A673 (cell line): ENCODE data around the gene MTRF1. TPM values are rescaled to one million over a fixed set of nuclear protein-coding genes. Genes with fewer than 3 reads are reported as not detected.

ENCODE experiments used
- BruUV-seq: library from RNA; stranded (reverse); fragments of 400-500 nt; replicated peaks from 2 replicates; lab custom pipeline; 2021; lab: Mats Ljungman, UMichigan
- CTCF ChIA-PET: fragments of 300-600 bp; sonication (Branson Sonifier 250); formaldehyde crosslinking; loops from one replicate; lab custom pipeline; 2022; ENCODE audit warnings: antibody characterized with exemption; lab: Charles Lee
- POLR2A ChIA-PET: fragments of 300-600 bp; sonication (Branson Sonifier 250); formaldehyde crosslinking; loops from one replicate; lab custom pipeline; 2022; ENCODE audit warnings: antibody characterized with exemption; ENCODE audit not compliant: low non-redundant PET; lab: Charles Lee
- DNase-seq: peaks from one replicate; pipeline ENCODE4 v3.0.0-alpha.2; 2015; ENCODE audit warnings: low spot score
- H3K27ac ChIP-seq: fragments of 200-600 bp; sonication (generic); 2 replicates; pipeline ENCODE4 v1.5.1; 2016; ENCODE audit warnings: mixed run types, low read depth, mild to moderate bottlenecking, mixed read lengths, antibody characterized with exemption, low read length; ENCODE audit not compliant: poor library complexity, severe bottlenecking
- H3K27me3 ChIP-seq: fragments of 200-600 bp; sonication (generic); replicated peaks from 2 replicates; pipeline ENCODE4 v1.6.1; 2017; ENCODE audit warnings: mixed run types, low read depth, mild to moderate bottlenecking, mixed read lengths, antibody characterized with exemption, low read length; ENCODE audit not compliant: insufficient read depth, poor library complexity
- H3K36me3 ChIP-seq: fragments of 200-600 bp; sonication (generic); 2 replicates; pipeline ENCODE4 v1.6.1; 2016; ENCODE audit warnings: mixed run types, mild to moderate bottlenecking, mixed read lengths, antibody characterized with exemption, low read length; ENCODE audit not compliant: insufficient read depth, poor library complexity, severe bottlenecking
- H3K4me1 ChIP-seq: fragments of 200-600 bp; sonication (generic); 2 replicates; pipeline ENCODE4 v1.6.1; 2017; ENCODE audit warnings: mixed run types, mild to moderate bottlenecking, mixed read lengths, antibody characterized with exemption, low read length; ENCODE audit not compliant: insufficient read depth, poor library complexity, severe bottlenecking
- H3K4me3 ChIP-seq: fragments of 200-600 bp; sonication (generic); 2 replicates; pipeline ENCODE4 v1.5.1; 2016; ENCODE audit warnings: low read depth, mixed run types, mild to moderate bottlenecking, mixed read lengths, low read length; ENCODE audit not compliant: poor library complexity, severe bottlenecking
- H3K9me3 ChIP-seq: fragments of 200-600 bp; sonication (generic); 2 replicates; pipeline ENCODE4 v1.6.1; 2016; ENCODE audit warnings: mixed run types, low read depth, mild to moderate bottlenecking, mixed read lengths, antibody characterized with exemption, low read length; ENCODE audit not compliant: poor library complexity, severe bottlenecking
- EZH2 ChIP-seq: fragments of 200-600 bp; sonication (generic); IDR thresholded peaks from 2 replicates; pipeline ENCODE4 v1.6.1; 2017; ENCODE audit warnings: borderline replicate concordance, low read depth, mild to moderate bottlenecking, mixed read lengths, antibody characterized with exemption, low read length; ENCODE audit not compliant: poor library complexity, severe bottlenecking
- intact Hi-C: fragments of 100-400 bp; cut with micrococcal nuclease; formaldehyde crosslinking; loops from one replicate; pipeline ENCODE4 v1.10.0; 2022; ENCODE audit not compliant: unreplicated experiment
- total RNA-seq: library from RNA; stranded (reverse); gene quantifications from 2 replicates; pipeline ENCODE4 v1.2.3, GENCODE V29; 2021
- TF ChIP-seq, protein P1 (sequence below): fragments of 300-800, 200-600 bp; sonication (generic); conservative IDR thresholded peaks from 2 replicates; pipeline ENCODE4 v1.5.1; 2017; ENCODE audit warnings: low read depth, mild to moderate bottlenecking, antibody characterized with exemption, low read length, moderate library complexity, mixed read lengths

The MTRF1 gene
- total RNA-seq, 1 experiment from 2014 or later = 18.0 TPM

DNA sequence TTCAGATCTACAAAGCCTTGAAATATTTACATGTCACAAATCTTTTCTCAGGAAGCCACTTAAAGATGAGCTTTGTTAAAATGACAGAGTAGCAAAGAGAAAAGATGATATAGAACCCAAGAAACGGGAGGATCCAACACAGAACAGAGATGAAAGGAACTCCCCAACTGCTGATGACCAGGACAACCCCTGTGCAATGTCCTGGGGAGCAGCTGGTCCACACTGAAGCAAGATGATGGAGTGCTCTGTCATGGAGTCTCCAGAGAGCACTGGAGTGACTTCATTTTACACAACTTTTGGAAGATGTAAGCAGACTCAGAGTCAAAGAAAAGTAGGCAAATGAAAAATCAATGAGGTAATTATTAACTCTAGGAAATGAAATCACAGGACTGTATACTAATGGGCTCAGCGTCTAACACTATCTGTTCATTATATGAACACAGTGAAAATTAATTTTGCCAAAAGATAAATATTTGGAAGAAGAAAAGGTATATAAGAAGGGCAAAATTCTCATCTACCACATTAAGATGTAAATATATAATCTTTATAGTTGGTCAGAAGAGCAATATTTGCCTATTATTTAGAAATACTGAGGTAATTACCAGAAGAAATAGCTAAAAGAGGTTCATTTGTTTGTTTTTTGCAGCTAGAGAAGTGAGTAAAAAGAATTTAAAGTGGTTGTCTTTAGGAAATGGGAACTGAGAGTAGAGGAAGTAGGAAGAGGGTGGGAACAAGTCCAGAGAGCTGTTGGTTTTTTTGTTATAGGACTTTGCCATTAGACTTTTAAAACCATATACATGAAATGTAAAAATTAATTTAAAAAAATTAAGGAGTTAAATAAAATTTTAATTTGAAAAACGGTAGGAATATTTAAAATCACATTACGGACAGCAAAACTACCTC is 30.5 kb downstream of the MTRF1 start:
- DNase-seq = no peak
- TF ChIP-seq, protein P1, sequence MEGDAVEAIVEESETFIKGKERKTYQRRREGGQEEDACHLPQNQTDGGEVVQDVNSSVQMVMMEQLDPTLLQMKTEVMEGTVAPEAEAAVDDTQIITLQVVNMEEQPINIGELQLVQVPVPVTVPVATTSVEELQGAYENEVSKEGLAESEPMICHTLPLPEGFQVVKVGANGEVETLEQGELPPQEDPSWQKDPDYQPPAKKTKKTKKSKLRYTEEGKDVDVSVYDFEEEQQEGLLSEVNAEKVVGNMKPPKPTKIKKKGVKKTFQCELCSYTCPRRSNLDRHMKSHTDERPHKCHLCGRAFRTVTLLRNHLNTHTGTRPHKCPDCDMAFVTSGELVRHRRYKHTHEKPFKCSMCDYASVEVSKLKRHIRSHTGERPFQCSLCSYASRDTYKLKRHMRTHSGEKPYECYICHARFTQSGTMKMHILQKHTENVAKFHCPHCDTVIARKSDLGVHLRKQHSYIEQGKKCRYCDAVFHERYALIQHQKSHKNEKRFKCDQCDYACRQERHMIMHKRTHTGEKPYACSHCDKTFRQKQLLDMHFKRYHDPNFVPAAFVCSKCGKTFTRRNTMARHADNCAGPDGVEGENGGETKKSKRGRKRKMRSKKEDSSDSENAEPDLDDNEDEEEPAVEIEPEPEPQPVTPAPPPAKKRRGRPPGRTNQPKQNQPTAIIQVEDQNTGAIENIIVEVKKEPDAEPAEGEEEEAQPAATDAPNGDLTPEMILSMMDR = no peak
- H3K36me3 ChIP-seq = no peaks in the 10 kb centered on the region
- no TSS peak for BruUV-seq
- intact Hi-C loops = no loop called here
- no peaks in the 10 kb centered on the region for H3K4me1 ChIP-seq
- no peak overlapping the region for H3K27ac ChIP-seq
- CTCF ChIA-PET = no interaction called here
- no peaks in the 10 kb centered on the region for H3K9me3 ChIP-seq
- H3K27me3 ChIP-seq = no peaks in the 10 kb centered on the region
- POLR2A ChIA-PET = no interaction called here
- H3K4me3 ChIP-seq = no peak overlapping the region

DNA sequence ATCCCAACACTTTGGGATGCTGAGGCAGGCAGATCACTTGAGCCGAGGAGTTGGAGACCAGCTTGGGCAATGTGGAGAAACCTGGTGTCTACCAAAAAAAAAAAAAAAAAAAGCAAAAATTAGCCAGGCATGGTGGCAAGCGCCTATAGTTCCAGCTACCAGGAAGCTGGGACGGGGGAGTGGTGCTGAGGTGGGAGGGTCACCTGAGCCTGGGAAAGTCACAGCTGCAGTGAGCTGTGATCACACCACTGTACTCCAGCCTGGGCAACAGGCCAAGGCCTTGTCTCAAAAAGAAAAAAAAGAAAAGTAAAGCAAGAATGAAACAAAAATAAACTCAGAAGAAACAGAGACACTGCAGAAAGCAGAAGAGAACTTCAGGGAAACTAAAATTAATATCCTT is 31.6 kb downstream of the MTRF1 start:
- intact Hi-C loops = no loop called here
- ChIA-PET CTCF (no interaction called here), POLR2A (no interaction called here)
- DNase-seq = no peak
- Histone ChIP-seq H3K27ac (no peak overlapping the region), H3K4me3 (no peak overlapping the region), H3K4me1 (no peaks in the 10 kb centered on the region), H3K36me3 (no peaks in the 10 kb centered on the region), H3K9me3 (no peaks in the 10 kb centered on the region), H3K27me3 (no peaks in the 10 kb centered on the region)
- no TSS peak for BruUV-seq
- no peak for TF ChIP-seq EZH2
- TF ChIP-seq, protein P1 = no peak

DNA sequence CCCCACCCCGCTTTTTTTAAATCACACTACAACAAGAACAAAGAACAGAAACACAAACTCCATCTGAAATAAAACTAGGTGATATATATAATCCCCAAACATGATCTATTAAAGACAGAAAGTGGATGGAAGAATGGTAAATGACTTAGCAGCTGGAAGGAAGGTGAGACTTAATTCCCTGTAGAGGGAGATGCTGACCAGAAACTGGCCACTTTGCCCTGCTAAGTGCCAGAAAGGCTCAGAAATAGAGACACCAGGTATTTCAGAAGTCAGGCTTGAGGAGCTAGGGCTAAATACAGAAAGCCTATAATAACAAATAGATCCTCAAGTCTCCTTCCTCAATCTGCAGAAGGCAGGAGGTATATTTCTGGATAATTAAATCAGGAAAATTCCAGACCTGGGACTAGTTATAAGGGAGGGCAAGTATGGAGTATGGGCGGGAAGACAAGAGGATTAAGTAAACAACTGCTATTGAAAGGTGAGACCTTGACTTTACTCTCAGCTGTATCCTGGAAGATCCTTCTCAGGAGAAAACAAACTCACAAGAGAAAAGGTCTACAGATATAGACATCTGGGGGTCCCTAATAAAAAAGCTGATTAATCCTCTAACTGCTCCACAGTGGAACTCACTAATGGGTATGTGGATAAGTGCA is 32.2 kb downstream of the MTRF1 start:
- Histone ChIP-seq H3K27ac (no peak overlapping the region), H3K4me1 (no peaks in the 10 kb centered on the region), H3K27me3 (no peaks in the 10 kb centered on the region), H3K36me3 (no peaks in the 10 kb centered on the region), H3K9me3 (no peaks in the 10 kb centered on the region), H3K4me3 (no peak overlapping the region)
- intact Hi-C loops = no loop called here
- ChIA-PET CTCF (no interaction called here), POLR2A (interaction anchor here (0.7 kb wide), 1 partner anchor 193 kb away, joined by 8 read pairs; no protein-coding TSS in a partner anchor)
- DNase-seq = no peak
- TF ChIP-seq EZH2 = no peak
- TF ChIP-seq, protein P1 = no peak
- no TSS peak for BruUV-seq
